GM23248 (cell line): ENCODE results near the gene SCYGR7. TPM values are rescaled to one million over a fixed set of nuclear protein-coding genes. Genes with fewer than 3 reads are reported as not detected.
A peak's percentile ranks its signal among the peaks of the same experiment; 100 is the strongest.

Experiments used
- DNase-seq: peaks from one replicate; pipeline ENCODE4 v3.0.0-alpha.2; 2015
- H2AFZ ChIP-seq: fragments of 200-600 bp; sonication (generic); 2 replicates; pipeline ENCODE4 v1.6.1; 2016; ENCODE audit warnings: antibody characterized with exemption
- H3F3A ChIP-seq: fragments of 200-600 bp; sonication (generic); 2 replicates; pipeline ENCODE4 v1.6.1; 2016; ENCODE audit warnings: mild to moderate bottlenecking, antibody characterized with exemption, mixed run types; ENCODE audit not compliant: insufficient read depth
- H3K27ac ChIP-seq: fragments of 200-600 bp; sonication (generic); 2 replicates; pipeline ENCODE4 v1.5.1; 2016; ENCODE audit warnings: mild to moderate bottlenecking
- H3K27me3 ChIP-seq: fragments of 200-600 bp; sonication (generic); replicated peaks from 2 replicates; pipeline ENCODE4 v1.6.1; 2016; ENCODE audit warnings: mild to moderate bottlenecking; ENCODE audit not compliant: insufficient read depth
- H3K36me3 ChIP-seq: fragments of 200-600 bp; sonication (generic); 2 replicates; pipeline ENCODE4 v1.6.1; 2016; ENCODE audit warnings: low read depth, mild to moderate bottlenecking
- H3K4me1 ChIP-seq: fragments of 200-600 bp; sonication (generic); 2 replicates; pipeline ENCODE4 v1.6.1; 2016; ENCODE audit warnings: mild to moderate bottlenecking; ENCODE audit not compliant: insufficient read depth
- H3K4me2 ChIP-seq: fragments of 200-600 bp; sonication (generic); one replicate; pipeline ENCODE4 v1.6.1; 2016; ENCODE audit warnings: mild to moderate bottlenecking; ENCODE audit not compliant: unreplicated experiment
- H3K4me3 ChIP-seq: fragments of 200-600 bp; sonication (generic); 2 replicates; pipeline ENCODE4 v1.5.1; 2016; ENCODE audit warnings: mild to moderate bottlenecking
- H3K79me2 ChIP-seq: fragments of 200-600 bp; sonication (generic); 2 replicates; pipeline ENCODE4 v1.6.1; 2016; ENCODE audit warnings: mild to moderate bottlenecking; ENCODE audit not compliant: insufficient read depth
- H3K9ac ChIP-seq: fragments of 200-600 bp; sonication (generic); 2 replicates; pipeline ENCODE4 v1.6.1; 2016; ENCODE audit warnings: mild to moderate bottlenecking
- H3K9me2 ChIP-seq: fragments of 200-600 bp; sonication (generic); 2 replicates; pipeline ENCODE4 v1.6.1; 2016; ENCODE audit warnings: mixed run types, mild to moderate bottlenecking, moderate library complexity; ENCODE audit not compliant: insufficient read depth
- H3K9me3 ChIP-seq: fragments of 200-600 bp; sonication (generic); one replicate; pipeline ENCODE4 v1.6.1; 2017; ENCODE audit warnings: low read depth
- H4K20me1 ChIP-seq: fragments of 200-600 bp; sonication (generic); 2 replicates; pipeline ENCODE4 v1.6.0; 2016; ENCODE audit not compliant: insufficient read depth
- EZH2 ChIP-seq: fragments of 200-600 bp; sonication (generic); IDR thresholded peaks from 2 replicates; pipeline ENCODE4 v1.6.1; 2018; ENCODE audit warnings: antibody characterized with exemption, mild to moderate bottlenecking; ENCODE audit not compliant: insufficient read depth, poor library complexity, severe bottlenecking
- EZH2phosphoT487 ChIP-seq: fragments of 200-600 bp; sonication (generic); IDR thresholded peaks from 2 replicates; pipeline ENCODE4 v1.6.1; 2018; ENCODE audit warnings: antibody characterized with exemption, moderate library complexity, mild to moderate bottlenecking, low read depth; ENCODE audit not compliant: insufficient read depth
- WGBS, 2 experiments: methylation state at CpG; one replicate each; pipeline ENCODE4 v1.1.6; 2015 to 2017; ENCODE audit warnings: low lambda C conversion rate in 2 of 2, low coverage in 1 of 2; ENCODE audit errors: missing lambda C conversion rate in 2 of 2; 5-methylcytosine and 5-hydroxymethylcytosine counted together
- in situ Hi-C: fragments of 300-500 bp; cut with MboI; formaldehyde crosslinking; loops from 2 replicates; pipeline ENCODE4 v1.15.0; 2020
- polyA plus RNA-seq: library from polyadenylated mRNA; unstranded; fragments of >200 nt; fragmentation: Nextera tagmentation; extraction: Ambion mirVana; gene quantifications from 2 replicates; pipeline ENCODE4 v1.2.1, GENCODE V29; 2016
- total RNA-seq: library from RNA; depleted of rRNA; stranded (reverse); fragments of >200 nt; shearing (Covaris generic); gene quantifications from 2 replicates; pipeline ENCODE4 v1.2.3, GENCODE V29; 2014

SCYGR7 gene
- total and polyA plus RNA-seq, 2 experiments from 2014 or later, result not detected

- H3K4me3 ChIP-seq, result 0 out of 2 replicates have a peak overlapping the region, but pooled peaks have one; percentile 40
- 0 out of 2 replicates have a peak overlapping the region, but pooled peaks have one; percentile 19 for H3K27ac ChIP-seq
- peak overlapping the region; percentile 68 for H3K4me2 ChIP-seq
- H3K9me3 ChIP-seq, result no peaks in the 10 kb centered on the region
- H2AFZ ChIP-seq, result no peak overlapping the region; the same call in 1 of the 2 replicates
- H3F3A ChIP-seq, result peaks cover 6% of the 10 kb centered on the region
- TF ChIP-seq EZH2phosphoT487 (no peak), EZH2 (no peak)
- H3K9me2 ChIP-seq, result no peaks in the 10 kb centered on the region
- H3K27me3 ChIP-seq, result no peaks in the 10 kb centered on the region
- in situ Hi-C loops, result no loop called here
- H4K20me1 ChIP-seq, result no peaks in the 10 kb centered on the region
- H3K79me2 ChIP-seq, result no peaks in the 10 kb centered on the region
- no peaks in the 10 kb centered on the region for H3K36me3 ChIP-seq
- 13 to 14% methylated on average over 4 of the region's 4 CpGs for WGBS, 2 experiments
- H3K4me1 ChIP-seq, result peaks cover 11% of the 10 kb centered on the region
- DNase-seq, result peak; percentile 73
- no peak overlapping the region for H3K9ac ChIP-seq
Measured at GRCh38 chr2:227703280-227703732, 24.8 kb upstream of the SCYGR7 start.

- Histone ChIP-seq H3K9me3 (no peaks in the 10 kb centered on the region), H3K4me1 (peaks cover 11% of the 10 kb centered on the region), H3K36me3 (no peaks in the 10 kb centered on the region), H4K20me1 (no peaks in the 10 kb centered on the region), H3F3A (peaks cover 6% of the 10 kb centered on the region), H3K9ac (no peak overlapping the region), H3K27ac (0 out of 2 replicates have a peak overlapping the region, but pooled peaks have one; percentile 19), H3K79me2 (no peaks in the 10 kb centered on the region), H3K9me2 (no peaks in the 10 kb centered on the region), H3K4me2 (peak overlapping the region; percentile 68), H2AFZ (no peak overlapping the region), H3K4me3 (0 out of 2 replicates have a peak overlapping the region, but pooled peaks have one; percentile 40), H3K27me3 (no peaks in the 10 kb centered on the region)
- DNase-seq, result peak; percentile 77
- in situ Hi-C loops, result no loop called here
- no peak for TF ChIP-seq EZH2phosphoT487
- TF ChIP-seq EZH2, result no peak
- WGBS, 2 experiments, result 38 to 47% methylated on average over 3 of the region's 3 CpGs
Measured at GRCh38 chr2:227703961-227704360, 24.2 kb upstream of the SCYGR7 start.

GRCh38 chr2:227706859-227707258 lies 21.3 kb upstream of the SCYGR7 start:
- in situ Hi-C loops, result no loop called here
- Histone ChIP-seq H3K27me3 (no peaks in the 10 kb centered on the region), H3K4me2 (no peak overlapping the region), H3K9me2 (no peaks in the 10 kb centered on the region), H3K27ac (no peak overlapping the region), H3K9ac (no peak overlapping the region), H3K36me3 (no peaks in the 10 kb centered on the region), H3K4me3 (no peak overlapping the region), H3K4me1 (peaks cover 11% of the 10 kb centered on the region), H4K20me1 (no peaks in the 10 kb centered on the region), H3K79me2 (no peaks in the 10 kb centered on the region), H3K9me3 (no peaks in the 10 kb centered on the region), H3F3A (peaks cover 6% of the 10 kb centered on the region), H2AFZ (no peak overlapping the region)
- DNase-seq, result no peak
- 82 to 84% methylated on average over 4 of the region's 4 CpGs for WGBS, 2 experiments
- no peak for TF ChIP-seq EZH2phosphoT487
- no peak for TF ChIP-seq EZH2

GRCh38 chr2:227707390-227707789 lies 20.7 kb upstream of the SCYGR7 start:
- Histone ChIP-seq H3K27me3 (no peaks in the 10 kb centered on the region), H3K4me3 (no peak overlapping the region), H3K9me2 (no peaks in the 10 kb centered on the region), H3K36me3 (no peaks in the 10 kb centered on the region), H2AFZ (no peak overlapping the region), H3K4me1 (peaks cover 11% of the 10 kb centered on the region), H3K4me2 (no peak overlapping the region), H3K9me3 (no peaks in the 10 kb centered on the region), H3K79me2 (no peaks in the 10 kb centered on the region), H3K9ac (no peak overlapping the region), H4K20me1 (no peaks in the 10 kb centered on the region), H3F3A (peaks cover 6% of the 10 kb centered on the region), H3K27ac (no peak overlapping the region)
- TF ChIP-seq EZH2phosphoT487 (no peak), EZH2 (no peak)
- 95 to 96% methylated on average over 6 of the region's 6 CpGs for WGBS, 2 experiments
- in situ Hi-C loops, result no loop called here
- DNase-seq, result no peak
